ENCODE measurements around the gene MAST4. TPM values are rescaled to one million over a fixed set of nuclear protein-coding genes. Genes with fewer than 3 reads are reported as not detected.

MAST4 gene
- total and polyA plus RNA-seq, 12 donors: 29.6 to 93.3 (median 76.6) TPM

- no peaks in the 10 kb centered on the region for H3K36me3 ChIP-seq
- DNase-seq (no peak), ATAC-seq (peak in 6 of 8 donors; percentile 9 to 60 (median 34))
- H3K27me3 ChIP-seq: peaks cover 0 to 9% (median 0%) of the 10 kb centered on the region in 7 donors
- 30 to 47% methylated on average over 7 of the region's 7 CpGs for WGBS, 2 donors
- H3K27ac ChIP-seq: peak overlapping the region in 1 of 10 donors; percentile 17
- H3K4me3 ChIP-seq: peak overlapping the region in 3 of 10 donors; percentile 4 to 22 (median 18)
- no peaks in the 10 kb centered on the region for H3K9me3 ChIP-seq
- no peak for TF ChIP-seq CTCF (IDR thresholded peaks at IDR 0.05)
- intact Hi-C loops (cut with DNase I): loop anchor here in 3 of 10 donors (5.0 to 10.0 kb wide), 2 partner anchors 46 to 48 kb away; no protein-coding TSS in a partner anchor
- H3K4me1 ChIP-seq: peaks cover 0 to 50% (median 17%) of the 10 kb centered on the region in 9 donors
Measured at GRCh38 chr5:66860199-66860975, 264.2 kb downstream of the MAST4 start.

DNA sequence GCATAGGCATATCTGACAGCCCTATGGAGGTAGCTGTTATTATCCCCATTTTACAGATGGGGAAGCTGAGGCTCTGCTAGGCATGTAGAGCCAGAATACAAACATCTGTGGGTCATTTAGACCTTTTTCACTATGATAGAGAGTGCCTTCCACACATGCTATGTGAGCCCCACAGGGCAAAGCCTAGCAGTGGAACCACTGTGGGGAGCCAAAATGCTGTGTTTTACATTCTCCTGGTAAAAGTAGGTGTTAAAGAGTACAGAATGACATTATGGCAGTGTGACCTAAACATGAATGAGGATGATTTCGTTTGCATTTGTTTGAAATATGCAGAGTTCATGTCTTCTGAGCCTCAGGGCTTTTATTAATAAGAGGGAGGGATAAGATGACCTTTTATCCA, 265.2 kb downstream of the MAST4 start:
- Histone ChIP-seq H3K4me3 (no peak overlapping the region), H3K4me1 (peaks cover 0 to 50% (median 17%) of the 10 kb centered on the region in 9 donors), H3K36me3 (no peaks in the 10 kb centered on the region), H3K9me3 (no peaks in the 10 kb centered on the region), H3K27ac (no peak overlapping the region), H3K27me3 (peaks cover 0 to 9% (median 0%) of the 10 kb centered on the region in 7 donors)
- DNase-seq (no peak), ATAC-seq (no peak)
- WGBS, 2 donors: 70 to 82% methylated on average over 1 of the region's 1 CpG
- intact Hi-C loops (cut with DNase I): loop anchor here in 3 of 10 donors (5.0 to 10.0 kb wide), 2 partner anchors 47 to 49 kb away; no protein-coding TSS in a partner anchor
- TF ChIP-seq CTCF (IDR thresholded peaks at IDR 0.05): no peak

DNA sequence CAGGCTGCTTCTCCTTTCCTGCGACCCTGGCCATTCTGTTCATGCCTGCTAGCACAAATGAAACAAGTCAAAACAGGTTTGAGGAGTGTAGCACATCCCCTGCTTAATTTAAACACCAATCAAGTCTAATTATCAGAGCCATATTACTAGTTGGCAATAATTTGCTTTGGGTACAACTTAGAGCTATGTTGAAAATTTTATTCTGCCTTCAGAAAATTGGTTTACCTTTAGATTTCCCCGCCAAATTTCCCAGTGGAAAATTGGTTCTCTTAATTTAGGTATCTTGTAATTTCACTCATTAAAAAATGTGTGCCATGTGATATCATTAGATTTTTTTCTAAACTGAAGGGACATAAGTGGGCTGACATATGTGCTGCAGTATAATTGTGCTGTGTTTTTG, 265.8 kb downstream of the MAST4 start:
- DNase-seq: no peak
- no peaks in the 10 kb centered on the region for H3K36me3 ChIP-seq
- WGBS, 2 donors: 89 to 96% methylated on average over 2 of the region's 2 CpGs
- no peak for TF ChIP-seq CTCF (IDR thresholded peaks at IDR 0.05)
- no peak overlapping the region for H3K27ac ChIP-seq
- intact Hi-C loops (cut with DNase I): loop anchor here in 5 of 10 donors (2.0 to 10.0 kb wide), 3 partner anchors 47 to 50 kb away; no protein-coding TSS in a partner anchor
- no peaks in the 10 kb centered on the region for H3K9me3 ChIP-seq
- no peak for ATAC-seq
- peaks cover 0 to 50% (median 17%) of the 10 kb centered on the region in 9 donors for H3K4me1 ChIP-seq
- peaks cover 0 to 9% (median 0%) of the 10 kb centered on the region in 7 donors for H3K27me3 ChIP-seq
- H3K4me3 ChIP-seq: no peak overlapping the region

DNA sequence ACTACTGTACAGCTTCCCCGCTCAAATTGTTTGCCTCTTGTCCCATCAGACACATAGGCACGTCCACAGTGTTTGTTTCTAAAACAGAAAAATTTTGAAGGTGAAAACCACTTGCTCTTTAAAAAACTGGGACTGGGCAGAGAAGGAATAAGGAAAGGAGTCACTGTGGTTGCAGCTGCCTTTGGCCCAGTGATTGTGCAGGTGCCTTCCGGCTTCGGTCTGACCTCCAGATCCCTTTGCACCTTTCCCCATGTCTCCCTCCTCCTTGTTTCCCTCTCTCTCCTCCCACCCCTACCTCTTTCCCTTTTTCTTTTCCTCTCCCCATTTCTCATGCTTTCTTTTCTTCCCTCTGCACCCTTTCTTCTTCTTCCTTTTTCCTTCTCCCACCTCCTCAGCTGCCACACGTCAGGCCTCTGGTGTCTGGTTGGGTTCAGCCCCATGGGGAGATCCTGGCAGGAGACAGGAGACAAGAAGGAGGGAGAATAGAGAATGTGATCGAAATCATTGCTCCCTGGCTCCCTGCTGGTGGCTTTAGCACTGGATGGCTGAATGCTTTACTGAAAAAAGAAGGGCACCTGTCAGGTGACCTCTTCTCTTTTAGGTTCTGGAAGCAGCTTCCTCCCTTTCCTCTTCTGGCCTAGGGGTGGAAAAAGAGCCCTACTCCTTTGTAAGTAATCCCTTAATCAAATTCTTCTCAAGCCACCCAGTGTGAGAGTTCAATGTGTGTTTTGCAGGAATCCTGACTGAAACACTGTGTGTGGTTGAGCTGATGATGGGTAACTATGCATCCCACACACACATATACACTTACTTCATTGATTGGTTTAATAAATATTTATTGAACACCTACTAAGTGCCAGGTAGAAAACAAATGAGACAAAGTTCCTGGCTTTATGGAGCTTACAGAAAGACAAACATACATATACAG, 267.3 kb downstream of the MAST4 start:
- Histone ChIP-seq H3K27me3 (peaks cover 0 to 9% (median 0%) of the 10 kb centered on the region in 7 donors), H3K36me3 (no peaks in the 10 kb centered on the region), H3K27ac (no peak overlapping the region), H3K9me3 (no peaks in the 10 kb centered on the region), H3K4me3 (no peak overlapping the region), H3K4me1 (peaks cover 0 to 52% (median 17%) of the 10 kb centered on the region in 9 donors)
- TF ChIP-seq CTCF (IDR thresholded peaks at IDR 0.05): no peak
- intact Hi-C loops (cut with DNase I): loop anchor here in 7 of 10 donors (2.0 to 10.0 kb wide), 3 partner anchors 49 to 51 kb away; no protein-coding TSS in a partner anchor
- ATAC-seq (no peak), DNase-seq (no peak)
- 55 to 66% methylated on average over 6 of the region's 6 CpGs for WGBS, 2 donors
